GM18519 (cell line): ENCODE results near the gene SOX30.

ENCODE experiments used
- ATAC-seq: cut with Tn5 transposase; IDR thresholded peaks from one replicate; pipeline ENCODE4 v1.9.1; 2021; ENCODE audit warnings: mild to moderate bottlenecking, moderate library complexity; ENCODE audit not compliant: unreplicated experiment, low FRiP score

SOX30 gene

GRCh38 chr5:157578079-157578780 is 74.0 kb downstream of the SOX30 start:
- no peak for ATAC-seq

GRCh38 chr5:157576678-157577077 is 75.6 kb downstream of the SOX30 start:
- ATAC-seq = no peak
